NCI-H2029 treated with DMSO at 0.1 percent for 48 hours (cell line): ENCODE data around the gene CUX1.
"Not testable (repeated sequence)": the region's sequence is repeated elsewhere in the genome, so short reads cannot be mapped to it uniquely, and the experiment has no call there.

ENCODE experiments used
- DNase-seq: peaks from one replicate; lab custom pipeline; 2025; lab: John Stamatoyannopoulos, UW

Gene CUX1

GRCh38 chr7:101817471-101818286 is at the start of gene CUX1:
TSS of gene CUX1 (plus strand) at chr7:101817626. CDS start at chr7:101817640, 14 bp downstream.
- no peak for DNase-seq

DNA sequence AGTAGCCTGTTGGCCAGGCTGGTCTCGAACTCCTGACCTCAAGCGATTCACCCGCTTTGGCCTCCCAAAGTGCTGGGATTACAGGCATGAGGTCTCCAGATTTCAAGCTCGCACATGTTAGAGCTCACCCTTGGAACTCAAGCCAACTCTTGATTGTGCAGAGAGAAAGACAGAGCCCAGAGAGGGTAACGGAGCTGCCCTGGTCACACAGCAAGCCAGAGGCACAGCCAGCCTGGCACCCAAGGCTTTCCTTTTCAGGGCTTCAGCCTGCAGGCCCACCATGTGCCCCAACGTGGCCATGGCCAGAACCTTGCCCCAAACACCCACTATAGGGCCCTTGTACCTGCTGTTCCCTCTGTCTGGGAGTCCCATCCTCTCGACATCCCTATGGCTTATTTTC is 49.1 kb upstream of the CUX1 start:
- DNase-seq = no peak

DNA sequence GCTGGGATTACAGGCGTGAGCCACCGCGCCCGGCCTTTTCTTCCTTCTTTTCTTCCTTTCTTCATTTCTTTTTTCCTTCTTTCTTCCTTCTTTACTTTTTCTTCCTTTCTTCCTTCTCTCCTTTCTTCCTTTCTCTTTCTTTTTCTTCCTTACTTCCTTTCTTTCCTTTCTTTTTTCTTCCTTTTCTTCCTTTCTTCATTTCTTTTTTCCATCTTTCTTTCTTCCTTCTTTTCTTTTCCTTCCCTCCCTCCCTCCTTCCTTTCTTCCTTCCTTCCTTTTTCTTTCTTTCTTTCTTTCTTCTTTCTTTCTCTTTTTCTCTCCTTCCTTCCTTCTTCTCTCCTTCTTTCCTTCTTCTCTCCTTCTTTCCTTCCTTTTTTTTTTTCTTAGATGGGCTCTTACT is 47.0 kb upstream of the CUX1 start:
- no peak for DNase-seq

GRCh38 chr7:101772508-101773211 is 44.8 kb upstream of the CUX1 start:
- DNase-seq = no peak

- DNase-seq = no peak
Observed at GRCh38 chr7:101775181-101775580, 42.2 kb upstream of the CUX1 start.

GRCh38 chr7:101778026-101778580 is 39.3 kb upstream of the CUX1 start:
- DNase-seq = no peak

- DNase-seq = no peak
Observed at GRCh38 chr7:101779267-101779666, 38.2 kb upstream of the CUX1 start.

GRCh38 chr7:101780281-101780680 is 37.1 kb upstream of the CUX1 start:
- DNase-seq = no peak

DNA sequence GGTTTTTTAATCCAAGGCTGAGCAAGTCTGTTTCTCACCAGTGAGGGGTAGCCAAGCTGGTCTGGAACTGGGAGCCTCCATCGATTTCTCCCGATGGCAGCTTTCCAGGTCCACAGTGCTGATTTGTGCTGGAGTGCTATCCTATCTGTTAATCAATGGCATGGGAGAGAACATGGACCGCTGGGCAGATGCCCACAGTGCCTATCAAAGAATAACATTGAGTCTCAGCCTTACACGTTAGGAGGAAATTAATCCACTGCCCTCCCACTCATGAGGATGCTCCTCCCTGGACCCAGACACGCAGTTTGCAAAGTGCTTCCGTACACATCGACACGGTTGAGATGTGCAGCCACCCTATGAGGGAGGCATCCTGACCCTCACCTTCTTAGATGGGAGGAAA is 36.0 kb upstream of the CUX1 start:
- DNase-seq = no peak

GRCh38 chr7:101782476-101782875 is 35.0 kb upstream of the CUX1 start:
- DNase-seq = no peak

DNA sequence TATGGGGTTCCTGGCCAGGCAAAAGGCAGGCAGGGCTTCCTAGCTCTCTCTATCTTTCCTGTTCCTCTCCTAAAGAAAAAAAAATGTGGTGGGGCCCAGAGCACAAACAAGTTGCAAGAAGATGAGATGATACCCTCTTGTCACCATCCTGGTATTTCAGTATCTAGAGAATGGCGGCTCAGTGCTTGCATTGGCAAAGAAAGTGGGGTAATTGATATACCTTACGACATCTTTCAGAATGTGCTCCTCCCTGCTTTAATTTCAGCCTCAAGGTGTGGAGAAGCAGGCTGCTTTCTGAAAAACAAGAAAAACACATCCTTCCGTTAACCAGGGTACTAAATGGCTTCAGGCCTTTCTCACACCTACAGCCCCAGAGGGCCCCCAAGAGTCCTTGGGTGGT is 34.5 kb upstream of the CUX1 start:
- DNase-seq = no peak

DNA sequence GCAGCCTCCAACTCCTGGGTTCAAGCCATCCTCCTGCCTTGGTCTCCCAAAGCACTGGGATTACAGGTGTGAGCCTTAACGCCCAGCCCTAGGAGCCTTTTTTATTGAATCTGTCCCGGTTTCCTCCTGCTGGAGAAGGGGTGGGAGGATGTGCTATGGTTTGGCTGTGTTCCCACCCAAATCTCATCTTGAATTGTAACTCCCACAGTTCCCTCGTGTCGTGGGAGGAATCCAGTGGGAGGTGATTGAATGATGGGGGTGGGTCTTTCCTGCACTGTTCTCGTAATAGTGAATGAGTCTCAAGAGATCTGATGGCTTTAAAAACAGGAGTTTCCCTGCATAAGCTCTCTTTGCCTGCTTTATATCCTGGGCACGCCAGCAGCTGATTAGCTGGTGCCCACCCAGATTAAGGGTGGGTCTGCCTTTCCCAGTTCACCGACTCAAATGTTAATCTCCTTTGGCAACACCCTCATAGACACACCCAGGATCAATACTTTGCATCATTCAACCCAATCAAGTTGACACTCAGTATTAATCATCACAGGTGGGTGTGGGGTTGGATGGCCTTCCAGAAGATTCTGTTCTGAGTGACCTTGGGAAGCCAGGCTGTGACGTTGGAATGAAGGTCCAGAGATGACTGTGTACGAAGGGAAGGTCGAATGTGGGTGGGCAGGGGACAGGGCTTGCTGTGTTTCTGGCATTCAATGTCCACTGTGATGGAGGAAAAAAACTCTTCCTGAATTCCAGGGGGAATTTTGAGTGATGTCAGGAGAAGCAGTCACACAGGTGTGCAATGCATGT is 33.8 kb upstream of the CUX1 start:
- no peak for DNase-seq

DNA sequence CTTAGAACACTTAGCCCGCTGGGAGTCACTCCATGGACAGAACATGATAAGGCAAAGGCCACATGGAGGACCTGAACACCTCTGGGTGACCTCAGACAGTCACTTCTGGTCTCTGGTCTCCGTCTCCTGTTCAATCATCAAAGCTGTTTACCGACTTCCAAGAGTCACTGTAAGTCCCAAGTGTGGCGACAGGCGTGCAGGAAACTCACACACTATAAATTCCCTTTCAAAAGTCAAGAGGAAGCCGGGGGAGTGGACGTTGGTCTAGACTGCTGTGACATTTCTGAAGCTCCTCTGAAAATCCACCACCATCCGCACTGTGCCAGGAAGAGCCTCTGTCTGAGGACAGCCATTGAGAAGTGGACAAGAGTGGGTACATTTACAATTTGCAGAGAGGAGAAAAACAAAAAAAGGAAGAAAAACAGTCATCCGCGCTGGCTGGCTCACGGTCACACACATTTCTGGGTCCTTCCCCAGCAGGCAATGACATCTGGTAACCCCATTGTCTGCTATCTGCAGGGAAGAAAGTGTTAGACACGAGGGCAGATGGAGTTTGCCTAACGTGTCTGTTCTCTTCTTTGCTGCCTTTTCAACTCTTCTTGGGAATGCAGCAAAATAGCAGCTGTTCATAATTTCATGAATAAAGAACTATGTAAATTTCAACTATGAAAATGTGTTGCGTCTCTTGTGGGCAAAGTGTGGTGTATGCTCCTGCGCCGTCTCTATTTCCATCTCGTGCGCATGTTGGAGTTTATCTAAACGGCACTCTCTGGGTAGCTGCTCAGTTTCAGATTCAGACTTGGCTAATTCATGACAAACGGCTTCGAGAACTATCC is 32.9 kb upstream of the CUX1 start:
- no peak for DNase-seq

DNA sequence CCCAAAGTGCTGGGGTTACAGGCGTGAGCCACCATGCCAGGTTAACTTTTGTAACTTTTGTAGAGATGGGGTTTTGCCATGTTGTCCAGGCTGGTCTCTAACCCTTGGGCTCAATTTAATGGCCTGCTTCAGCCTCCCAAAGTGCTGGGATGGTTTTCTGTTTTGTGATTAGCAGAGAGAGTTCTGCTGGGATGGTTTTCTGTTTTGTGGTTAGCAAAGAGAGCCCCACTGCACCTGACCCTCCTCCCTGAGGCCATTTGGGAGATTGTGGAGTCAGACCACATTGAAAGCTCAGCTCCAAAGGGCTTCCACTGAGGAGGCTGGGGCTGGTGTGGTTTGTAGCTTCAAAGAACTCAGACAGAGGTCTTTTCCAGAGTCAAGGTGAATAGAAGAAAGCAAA is 29.6 kb upstream of the CUX1 start:
- no peak for DNase-seq

DNA sequence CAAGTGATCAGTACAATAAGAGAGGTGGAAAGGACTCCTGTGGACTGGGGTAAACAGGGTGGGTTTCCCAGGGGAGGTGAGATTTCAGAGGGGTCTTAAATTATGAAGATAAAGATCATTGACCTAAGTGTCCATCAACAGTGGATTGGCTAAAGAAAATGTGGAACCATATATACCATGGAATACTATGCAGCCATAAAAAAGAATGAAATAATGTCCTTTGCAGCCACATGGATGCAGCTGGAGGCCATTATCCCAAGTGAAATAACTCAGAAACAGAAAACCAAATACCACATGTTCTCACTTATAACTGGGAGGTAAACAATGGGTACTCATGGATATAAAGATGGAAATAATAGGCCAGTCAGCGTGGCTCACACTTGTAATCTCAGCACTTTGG is 28.9 kb upstream of the CUX1 start:
- no peak for DNase-seq

DNA sequence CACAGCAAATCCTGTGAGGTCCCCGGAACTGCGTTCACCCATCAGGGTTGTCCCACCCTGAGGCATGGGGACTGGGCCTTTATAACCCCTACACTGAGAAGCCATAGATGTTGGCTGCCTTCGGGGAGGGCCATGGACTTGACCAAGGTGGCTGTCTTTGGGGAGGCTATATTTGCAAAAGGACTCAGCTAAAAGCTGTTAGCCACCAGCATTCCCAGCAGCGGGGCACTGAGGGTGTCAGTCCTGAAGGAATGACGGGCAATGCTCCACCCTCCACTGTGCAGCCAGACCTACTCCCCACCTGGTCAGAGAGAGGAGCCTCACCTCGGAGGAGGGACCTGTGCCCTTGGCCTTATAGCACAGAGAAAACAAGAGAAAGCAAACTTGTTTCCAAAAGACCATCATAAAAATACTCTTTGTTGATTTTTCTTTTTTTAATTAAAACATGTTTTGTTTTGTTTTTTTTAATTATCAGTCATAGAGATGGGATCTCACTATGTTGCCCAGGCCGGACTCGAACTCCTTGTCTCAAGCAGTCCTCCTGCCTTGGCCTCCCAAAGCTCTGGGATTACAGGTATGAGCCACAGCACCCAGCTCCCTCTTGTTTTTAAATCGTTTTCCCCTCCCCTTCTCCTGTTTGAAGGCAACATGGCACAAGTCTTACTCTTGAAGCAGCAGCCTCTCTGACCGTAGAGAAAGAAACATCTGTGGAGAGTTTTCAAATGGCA is 26.7 kb upstream of the CUX1 start:
- DNase-seq = no peak

GRCh38 chr7:101792051-101792681 is 25.3 kb upstream of the CUX1 start:
- DNase-seq = no peak

DNA sequence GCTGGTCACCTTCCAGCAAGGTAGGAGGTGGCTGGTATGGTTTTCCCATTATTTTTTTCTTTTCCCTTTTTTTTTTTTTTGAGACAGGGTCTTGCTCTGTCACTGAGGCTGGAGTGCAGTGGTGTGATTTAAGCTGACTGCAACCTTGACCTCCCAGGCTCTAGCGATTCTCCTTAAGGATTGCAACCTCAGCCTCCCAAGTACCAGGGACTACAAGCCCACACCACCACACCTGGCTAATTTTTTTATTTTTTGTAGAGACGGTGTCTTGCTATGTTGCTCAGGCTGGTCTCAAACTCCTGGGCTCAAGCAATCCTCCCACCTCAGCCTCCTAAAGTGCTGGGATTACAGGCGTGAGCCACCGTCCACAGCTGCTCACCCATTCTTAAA is 24.7 kb upstream of the CUX1 start:
- not testable (repeated sequence) for DNase-seq

- no peak for DNase-seq
Observed at GRCh38 chr7:101795461-101795860, 22.0 kb upstream of the CUX1 start.

DNA sequence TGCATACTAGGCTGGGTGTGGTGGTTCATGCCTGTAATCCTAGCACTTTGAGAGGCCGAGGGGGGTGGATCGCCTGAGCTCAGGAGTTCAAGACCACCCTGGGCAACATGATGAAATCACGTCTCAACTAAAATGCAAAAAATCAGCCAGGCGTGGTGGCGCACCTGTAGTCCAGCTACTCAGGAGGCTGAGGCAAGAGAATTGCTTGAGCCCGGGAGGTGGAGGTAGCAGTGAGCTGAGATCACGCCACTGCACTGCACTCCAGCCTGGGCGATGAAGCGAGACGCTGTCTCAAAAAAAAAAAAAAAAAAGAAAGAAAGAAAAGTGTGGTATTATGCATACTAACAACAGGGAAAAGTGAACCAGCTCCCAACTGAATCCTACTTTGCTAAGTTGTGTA is 19.3 kb upstream of the CUX1 start:
- not testable (repeated sequence) for DNase-seq
